Keratinocyte (primary cell): Measurements from ENCODE around the gene DNAJC18.

Experiments used
- CTCF ChIP-seq, 3 experiments: IDR thresholded peaks in 1 of 3; conservative IDR thresholded peaks in 1 of 3; optimal IDR thresholded peaks in 1 of 3; 2 replicates in 2 of 3; 3 replicates in 1 of 3; pipeline versions ENCODE3 to v1.5.1; 2011; ENCODE audit warnings: low read length in 3 of 3, mild to moderate bottlenecking in 3 of 3, moderate library complexity in 2 of 3, control low read depth in 1 of 3, inconsistent platforms in 1 of 3; ENCODE audit not compliant: insufficient read depth in 2 of 3; ENCODE audit errors: extremely low read depth in 1 of 3
- EZH2 ChIP-seq: IDR thresholded peaks from one replicate; pipeline ENCODE4 v1.6.1; 2012; ENCODE audit warnings: inconsistent platforms, mild to moderate bottlenecking, low read length, moderate library complexity

- TF ChIP-seq CTCF (optimal IDR thresholded peaks at IDR 0.05 in 1 of 3, IDR thresholded peaks at IDR 0.05 in 1 of 3, conservative IDR thresholded peaks at IDR 0.05 in 1 of 3; ENCODE audit: extremely low read depth in 1 of 3, insufficient read depth in 2 of 3, low read length in 3 of 3): no peak
- TF ChIP-seq EZH2: no peak
Observed at GRCh38 chr5:139407517-139407916, 31.8 kb downstream of the DNAJC18 start.
